H1 (cell line): ENCODE measurements around the gene LRRC4.

ENCODE experiments used
- BRCA1 ChIP-seq: IDR thresholded peaks from 2 replicates; pipeline ENCODE4 v1.6.1; 2012; ENCODE audit warnings: low read depth, low read length, improper control_type of control experiment
- CTCF ChIP-seq, 3 experiments: IDR thresholded peaks; 1 replicate in 2 of 3; 2 replicates in 1 of 3; pipeline versions ENCODE4 v1.5.1 to v1.6.1; 2011; ENCODE audit warnings: low read length in 3 of 3, mild to moderate bottlenecking in 3 of 3, inconsistent platforms in 2 of 3, low read depth in 1 of 3, moderate library complexity in 1 of 3; ENCODE audit not compliant: insufficient read depth in 1 of 3; ENCODE audit errors: control extremely low read depth in 1 of 3
- HDAC2 ChIP-seq, 2 experiments: fragments of 300-600 bp in 1 of 2; sonication (generic) in 1 of 2; IDR thresholded peaks; 2 replicates each; pipeline ENCODE4 v1.6.1; 2011 to 2012; ENCODE audit warnings: low read depth in 2 of 2, low read length in 2 of 2, mild to moderate bottlenecking in 2 of 2, moderate library complexity in 2 of 2, borderline replicate concordance in 1 of 2, inconsistent platforms in 1 of 2
- POLR2A ChIP-seq, 2 experiments: IDR thresholded peaks; 1 replicate in 1 of 2; 2 replicates in 1 of 2; pipeline ENCODE4 v1.6.1; 2011; ENCODE audit warnings: low read depth in 2 of 2, low read length in 2 of 2, mild to moderate bottlenecking in 2 of 2; ENCODE audit errors: control extremely low read depth in 1 of 2
- POLR2AphosphoS5 ChIP-seq: IDR thresholded peaks from 2 replicates; pipeline ENCODE4 v1.6.1; 2011; ENCODE audit warnings: low read depth, low read length
- TAF1 ChIP-seq: IDR thresholded peaks from 2 replicates; pipeline ENCODE4 v1.6.1; 2011; ENCODE audit warnings: mild to moderate bottlenecking, low read depth, low read length

- TF ChIP-seq CTCF (IDR thresholded peaks at IDR 0.05; ENCODE audit: control extremely low read depth in 1 of 3, insufficient read depth in 1 of 3, low read depth in 1 of 3, low read length in 3 of 3) (no peak), POLR2A (IDR thresholded peaks at IDR 0.05; ENCODE audit: control extremely low read depth in 1 of 2, low read depth in 2 of 2, low read length in 2 of 2) (no peak), TAF1 (no peak), BRCA1 (no peak), HDAC2 (IDR thresholded peaks at IDR 0.05; ENCODE audit: borderline replicate concordance in 1 of 2, low read depth in 2 of 2, low read length in 2 of 2) (no peak), POLR2AphosphoS5 (no peak)
These were observed 21.2 kb upstream of the LRRC4 start for GRCh38 chr7:128052404-128052803.
